ENCODE measurements around the gene DGKE.

GRCh38 chr17:56810891-56811775 lies 22.8 kb upstream of the DGKE start:
- TF ChIP-seq CTCF (IDR thresholded peaks at IDR 0.05) (no peak), POLR2A (IDR thresholded peaks at IDR 0.05) (no peak)
